ENCODE data around the gene FBN2. TPM values are rescaled to one million over a fixed set of nuclear protein-coding genes. Genes with fewer than 3 reads are reported as not detected.

The FBN2 gene
- polyA plus RNA-seq, 4 donors, result 73.4 to 450 (median 108) TPM

DNA sequence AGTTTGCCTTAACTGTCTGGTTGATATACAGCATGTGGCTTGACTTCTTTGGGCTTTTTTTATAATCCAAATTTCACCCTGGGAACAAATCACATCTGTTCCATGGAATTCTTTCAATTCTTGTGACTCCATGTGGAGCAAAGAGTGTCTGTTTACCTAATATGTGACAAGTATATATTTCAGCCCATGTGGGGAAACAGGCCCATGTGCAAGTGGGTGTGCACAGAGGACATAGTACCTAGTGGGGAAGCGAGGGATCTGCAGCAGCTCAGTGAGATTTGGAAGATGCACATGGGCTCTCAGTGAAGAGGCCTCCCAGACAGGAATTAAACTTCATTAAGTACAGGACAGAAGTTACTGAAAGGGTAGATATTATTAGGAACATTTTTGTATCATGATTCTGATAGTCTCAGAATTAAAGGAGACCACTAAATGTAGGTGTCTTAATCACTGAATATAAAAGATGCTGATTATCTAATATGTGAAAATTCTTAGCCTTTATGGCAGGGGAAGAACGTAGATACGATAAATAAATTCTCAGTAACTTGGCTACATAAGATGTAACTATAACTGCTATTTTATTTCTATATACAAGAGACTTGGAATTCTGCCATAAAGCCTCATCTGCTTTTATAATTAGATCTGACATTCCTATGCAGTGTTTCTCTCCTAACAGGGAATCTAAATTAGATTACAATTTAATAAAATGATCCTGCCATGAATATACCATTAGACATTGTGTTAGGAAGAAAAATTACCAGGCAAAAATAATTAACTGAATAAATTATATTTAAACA lies 273.3 kb downstream of the FBN2 start:
- no peak for DNase-seq (ENCODE audit: low read depth in 4 of 4, low spot score in 3 of 4)

DNA sequence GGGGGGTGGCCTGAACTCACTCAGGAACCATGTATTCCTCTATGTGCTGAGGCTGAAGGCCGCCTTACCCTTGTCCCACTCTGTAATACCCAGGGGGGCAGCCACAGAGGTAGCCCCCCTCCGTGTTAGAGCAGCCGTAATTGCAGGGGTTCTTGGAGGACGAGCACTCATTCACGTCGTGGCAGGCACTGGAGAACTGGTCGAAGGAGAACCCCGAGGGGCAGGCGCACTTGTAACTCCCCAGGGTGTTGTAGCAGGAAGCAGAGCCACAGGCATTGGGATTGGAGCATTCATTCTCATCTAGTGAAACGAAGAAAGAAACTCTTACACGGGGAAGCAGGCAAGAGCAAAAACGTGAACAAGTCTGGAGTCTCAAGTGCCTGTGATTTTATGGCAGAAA lies 274.7 kb downstream of the FBN2 start:
- DNase-seq (ENCODE audit: low read depth in 4 of 4, low spot score in 3 of 4), result no peak

DNA sequence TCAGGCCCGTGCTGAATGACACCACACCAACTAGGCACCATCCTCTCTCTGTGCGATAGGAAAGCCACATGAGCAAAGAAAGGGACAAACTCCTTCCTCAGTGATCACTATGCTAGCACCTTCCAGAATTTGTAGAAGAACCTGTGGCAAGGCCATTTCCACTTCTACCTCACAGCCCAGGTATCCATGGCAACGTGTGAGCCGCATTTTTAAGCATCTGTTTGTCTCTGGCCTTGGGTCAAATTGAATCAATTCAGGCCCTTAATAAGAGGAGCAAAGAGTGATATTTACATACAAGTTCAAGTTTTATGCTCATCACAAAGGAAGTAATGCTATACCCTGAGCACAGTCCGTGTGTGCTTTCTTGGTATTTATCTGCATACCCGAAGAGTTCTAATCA lies 275.1 kb downstream of the FBN2 start:
- no peak for DNase-seq (ENCODE audit: low read depth in 4 of 4, low spot score in 3 of 4)

DNA sequence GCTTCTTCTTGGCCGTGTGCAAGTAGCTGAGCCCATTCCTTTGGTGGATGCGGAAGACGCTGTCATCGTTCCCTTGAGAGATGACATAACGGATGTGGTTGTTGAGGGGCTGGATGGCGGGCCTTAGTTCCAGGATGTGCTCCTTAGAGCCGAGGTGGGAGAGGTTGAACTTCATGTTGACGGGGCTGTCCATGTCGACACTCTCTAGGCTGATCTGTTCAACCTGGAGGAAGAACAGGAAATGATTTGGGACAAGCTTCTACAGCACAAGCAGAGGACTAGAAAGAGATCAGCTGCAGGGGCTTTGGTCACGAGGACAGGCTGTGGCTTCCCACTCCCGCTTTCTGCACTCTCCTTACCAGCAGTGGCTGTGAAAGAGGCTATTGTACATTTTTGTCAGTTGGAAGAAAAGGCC lies 278.4 kb downstream of the FBN2 start:
- no peak for DNase-seq (ENCODE audit: low read depth in 4 of 4, low spot score in 3 of 4)

DNA sequence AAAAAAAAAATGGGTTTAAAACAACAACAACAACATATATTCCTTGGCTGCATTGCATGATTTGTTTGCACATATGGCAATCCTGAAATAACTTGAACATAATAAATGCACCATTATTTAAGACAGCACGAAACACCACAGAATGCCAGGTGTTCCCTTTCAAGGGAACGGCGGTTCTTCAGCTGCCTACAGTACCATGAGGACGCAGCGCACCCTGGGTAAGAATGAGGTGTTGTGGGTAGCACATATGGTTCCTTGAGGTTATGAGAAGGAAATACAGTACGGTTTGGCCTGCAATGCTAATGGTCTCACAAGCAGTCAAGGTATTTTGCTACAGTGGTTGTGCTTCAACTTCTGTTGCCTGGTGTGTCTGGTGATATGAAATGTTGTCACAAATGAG lies 279.7 kb downstream of the FBN2 start:
- no peak for DNase-seq (ENCODE audit: low read depth in 4 of 4, low spot score in 3 of 4)

DNA sequence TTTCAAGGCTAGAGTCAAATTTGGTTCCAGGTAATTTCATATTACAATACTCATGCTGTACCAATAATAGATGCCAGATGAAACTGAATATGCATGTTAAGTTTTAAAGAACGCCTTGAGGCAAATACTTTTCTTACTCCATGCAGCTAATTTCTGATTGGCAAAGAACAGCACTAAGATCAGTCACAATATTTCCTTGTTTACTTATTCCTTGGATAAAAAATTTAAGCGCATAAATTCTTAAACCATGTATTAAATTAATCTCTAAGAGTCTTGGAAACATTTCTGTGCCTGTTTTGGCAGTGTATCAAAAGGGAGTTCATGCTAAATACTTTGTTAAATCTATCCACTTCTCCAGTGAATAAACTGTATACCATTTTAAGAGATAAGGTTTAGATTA lies 281.0 kb downstream of the FBN2 start:
- DNase-seq (ENCODE audit: low read depth in 4 of 4, low spot score in 3 of 4), result no peak

DNA sequence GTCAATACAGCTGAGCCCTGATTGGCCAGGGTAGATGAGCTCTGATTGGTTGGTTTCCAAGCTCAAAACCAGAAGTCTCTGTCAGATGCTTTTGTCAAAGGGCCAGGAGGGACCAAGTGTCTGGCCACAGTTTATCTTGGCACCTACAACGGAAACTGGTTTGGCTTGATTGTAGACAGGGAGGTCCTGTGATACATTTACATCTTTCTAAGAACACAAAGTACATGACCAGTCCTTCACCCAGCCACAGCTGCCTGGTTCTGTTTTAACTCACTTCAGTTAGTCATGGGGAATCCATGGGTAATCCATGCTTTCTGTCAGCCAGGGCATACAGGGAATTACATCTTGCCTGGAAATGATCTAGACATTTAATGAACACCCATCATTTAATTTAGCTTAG lies 283.3 kb downstream of the FBN2 start:
- no peak for DNase-seq (ENCODE audit: low read depth in 4 of 4, low spot score in 3 of 4)

DNA sequence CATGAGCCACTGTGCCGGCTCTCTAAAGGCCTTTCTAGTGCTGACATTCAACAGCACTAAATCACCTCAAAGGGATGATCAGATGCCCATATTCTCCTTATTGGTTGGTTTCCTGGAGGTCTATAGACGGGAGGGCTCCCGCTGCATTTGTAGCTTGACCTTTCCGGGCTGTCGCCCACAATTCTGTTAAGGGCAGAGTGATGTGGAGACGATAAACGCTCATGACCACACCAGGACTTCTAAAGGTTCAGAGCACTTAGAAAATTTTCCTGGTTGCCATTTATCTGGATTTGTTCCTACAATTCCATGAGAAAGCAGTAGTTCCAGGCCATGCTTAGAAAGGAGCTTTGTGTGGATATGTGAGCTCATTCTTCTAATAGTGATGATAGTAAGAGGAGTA lies 284.2 kb downstream of the FBN2 start:
- DNase-seq (ENCODE audit: low read depth in 4 of 4, low spot score in 3 of 4), result no peak

DNA sequence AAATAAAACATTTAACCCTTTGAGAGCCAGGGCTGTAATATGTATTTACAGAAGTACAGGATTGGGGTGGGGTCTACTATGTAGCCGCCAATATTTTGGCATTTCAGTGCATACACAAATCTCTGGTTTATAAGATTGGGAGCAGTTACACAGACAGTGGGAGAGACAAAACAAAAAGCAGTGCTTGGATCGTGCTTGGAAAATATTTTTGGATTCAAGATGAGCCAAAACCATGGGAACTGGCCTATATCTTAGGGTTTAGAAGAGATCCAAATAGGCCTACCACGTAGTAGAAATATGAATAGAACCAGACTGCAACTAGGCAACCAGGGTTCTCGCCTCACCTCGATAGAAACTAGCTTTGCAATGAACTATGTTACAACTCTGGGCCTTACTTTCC lies 284.9 kb downstream of the FBN2 start:
- no peak for DNase-seq (ENCODE audit: low read depth in 4 of 4, low spot score in 3 of 4)

DNA sequence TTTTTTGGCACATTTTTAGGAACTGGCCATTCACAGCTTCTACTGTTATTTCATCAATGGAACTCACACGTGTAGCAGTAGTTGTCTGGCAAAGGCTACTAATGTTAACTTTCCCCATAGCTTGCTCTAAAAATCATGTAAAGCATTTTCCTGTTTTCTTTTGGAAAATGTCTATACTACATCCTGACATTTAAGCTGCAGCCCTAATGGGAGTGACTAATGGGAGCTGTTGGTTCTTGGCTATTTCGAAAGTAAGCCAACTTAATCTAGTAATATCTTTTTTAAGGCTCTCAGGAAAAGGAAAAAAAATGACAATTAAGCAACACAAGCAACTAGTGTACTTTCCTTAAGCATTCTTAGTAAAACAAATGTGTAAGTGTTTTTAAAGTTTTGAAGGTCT lies 285.3 kb downstream of the FBN2 start:
- DNase-seq (ENCODE audit: low read depth in 4 of 4, low spot score in 3 of 4), result no peak

DNA sequence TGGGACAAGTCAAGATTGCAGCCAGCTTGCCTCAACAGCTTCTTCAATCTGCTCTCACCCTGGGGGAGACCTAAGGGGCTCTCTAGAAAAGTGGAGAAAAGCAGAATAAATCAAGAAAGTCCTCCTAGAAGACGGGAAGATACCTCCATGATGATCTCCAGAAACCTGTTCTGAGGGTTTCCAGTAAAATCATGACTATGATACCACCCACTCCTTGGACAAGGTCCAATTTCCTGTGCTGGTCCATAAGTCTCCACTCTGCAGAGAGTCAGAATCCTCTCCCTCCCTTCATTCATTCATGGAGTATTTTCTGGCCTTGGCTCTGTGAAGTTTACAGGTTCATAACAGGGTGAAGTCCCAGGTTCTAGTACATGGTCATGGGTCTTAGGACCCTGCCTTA lies 285.8 kb downstream of the FBN2 start:
- no peak for DNase-seq (ENCODE audit: low read depth in 4 of 4, low spot score in 3 of 4)

DNA sequence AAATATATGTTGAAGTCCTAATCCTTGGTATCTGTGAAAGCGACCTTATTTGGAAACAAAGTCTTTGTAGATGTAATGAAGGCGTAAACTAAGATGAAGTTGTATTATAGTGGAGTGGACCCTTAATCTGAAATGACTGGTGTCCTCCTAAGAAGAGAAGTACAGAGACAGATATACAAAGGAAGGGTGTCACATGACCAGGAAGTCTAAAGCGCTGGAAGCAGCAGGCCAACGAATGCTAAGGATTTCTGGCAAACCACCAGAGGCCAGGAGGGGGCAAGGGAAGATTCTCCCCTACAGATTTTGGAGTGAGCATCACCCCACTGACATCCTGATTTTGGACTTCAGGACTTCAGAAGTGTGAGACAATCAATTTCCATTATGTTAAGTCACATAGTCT lies 292.1 kb downstream of the FBN2 start:
- DNase-seq (ENCODE audit: low read depth in 4 of 4, low spot score in 3 of 4), result no peak

DNA sequence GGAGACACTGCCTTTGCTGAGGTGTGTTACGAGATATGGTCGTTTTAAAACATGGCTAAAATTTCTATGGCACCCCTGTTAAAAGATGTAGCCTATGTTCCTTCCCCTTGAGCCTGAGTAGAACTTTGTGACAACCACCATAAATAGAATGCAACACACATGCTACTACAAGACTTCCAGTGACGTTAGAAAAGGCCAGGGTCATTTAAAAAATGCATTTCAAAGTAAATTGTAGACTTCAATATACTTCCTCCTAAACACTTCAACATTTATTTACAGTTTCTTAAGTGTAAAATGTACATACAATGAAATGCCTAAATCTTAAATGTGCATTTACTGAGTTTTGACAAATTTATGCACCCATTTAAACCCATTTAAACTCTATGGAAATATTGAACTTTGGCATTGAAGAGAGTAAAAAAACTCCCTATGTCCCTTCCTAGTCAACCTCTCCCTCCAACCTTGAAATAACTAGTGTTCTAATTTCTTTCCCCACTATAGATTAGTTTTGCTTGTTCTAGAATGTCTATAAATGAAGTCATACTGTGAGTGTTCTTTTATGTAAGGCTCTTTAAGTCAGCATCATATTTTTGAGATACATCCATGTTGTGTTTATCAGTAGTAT lies 294.0 kb downstream of the FBN2 start:
- peak in 1 of 4 donors; percentile 20 for DNase-seq (ENCODE audit: low read depth in 4 of 4, low spot score in 3 of 4)

DNA sequence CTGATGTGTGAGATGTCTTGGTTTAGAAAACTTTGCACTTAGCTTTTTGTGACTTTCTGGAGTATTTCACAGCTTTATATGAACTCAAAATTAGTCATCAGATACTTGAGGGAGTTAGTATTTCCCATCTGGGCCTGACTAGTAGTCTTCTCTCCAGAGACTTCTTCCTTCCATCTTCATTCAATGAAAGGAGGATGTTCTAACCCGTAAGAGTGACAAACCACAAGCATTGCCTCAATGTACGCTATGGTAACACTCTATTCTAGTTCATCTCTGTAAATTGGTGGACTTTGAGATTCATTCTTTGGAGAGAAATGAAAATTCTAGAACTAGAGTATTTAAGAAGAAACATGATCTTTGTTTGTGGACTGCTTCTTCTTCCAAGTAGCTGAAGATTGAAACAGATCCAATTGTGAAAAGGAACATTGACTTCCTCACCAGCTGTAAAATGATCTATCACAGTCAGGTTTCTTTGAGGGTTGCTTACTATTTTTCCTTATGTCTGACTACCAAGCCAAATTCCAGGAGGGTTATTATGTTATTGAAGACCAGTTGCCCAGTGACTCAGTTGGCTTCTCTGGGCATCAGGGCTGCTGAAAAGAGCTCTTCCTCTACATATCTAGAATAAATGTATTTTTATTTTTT lies 296.9 kb downstream of the FBN2 start:
- DNase-seq (ENCODE audit: low read depth in 4 of 4, low spot score in 3 of 4), result no peak

DNA sequence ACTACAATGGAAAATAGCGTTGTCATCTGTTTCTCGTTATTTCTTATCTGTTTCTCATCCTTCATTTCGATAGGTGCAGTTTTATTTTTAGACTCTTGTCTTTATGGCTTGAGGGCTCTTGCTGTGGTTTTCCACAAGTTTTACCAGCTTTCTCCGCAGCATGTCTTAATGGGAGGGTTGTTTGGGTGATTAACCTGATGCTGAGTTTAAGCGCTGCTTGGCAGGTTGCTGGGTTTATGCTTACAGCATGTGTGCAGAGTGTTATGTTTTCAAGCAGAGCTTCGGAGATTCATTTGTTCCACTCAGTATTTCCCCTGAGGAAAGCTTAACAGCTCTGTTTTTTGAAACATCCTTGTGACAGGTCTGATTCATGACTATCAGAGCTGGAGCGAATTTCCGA lies 300.5 kb downstream of the FBN2 start:
- no peak for DNase-seq (ENCODE audit: low read depth in 4 of 4, low spot score in 3 of 4)

DNA sequence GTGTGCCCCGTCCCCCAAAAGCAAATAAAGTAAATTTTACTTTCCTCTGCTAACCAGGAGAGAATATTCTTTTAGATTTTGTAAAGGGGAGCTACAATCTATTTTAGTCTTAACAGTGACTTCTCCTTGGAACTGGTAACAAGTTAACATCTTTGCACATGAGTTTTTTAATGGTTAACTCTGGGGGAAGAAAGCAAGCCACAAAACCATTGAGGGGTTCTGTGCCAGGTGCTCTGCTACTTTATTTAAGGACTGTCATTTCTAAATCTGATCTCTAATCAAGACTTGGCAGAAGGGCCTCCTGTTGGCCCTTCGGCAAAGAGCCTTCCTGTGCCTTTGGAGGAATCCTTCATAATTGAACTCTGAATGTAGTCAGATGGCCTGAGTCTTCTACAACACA lies 301.0 kb downstream of the FBN2 start:
- no peak for DNase-seq (ENCODE audit: low read depth in 4 of 4, low spot score in 3 of 4)

DNA sequence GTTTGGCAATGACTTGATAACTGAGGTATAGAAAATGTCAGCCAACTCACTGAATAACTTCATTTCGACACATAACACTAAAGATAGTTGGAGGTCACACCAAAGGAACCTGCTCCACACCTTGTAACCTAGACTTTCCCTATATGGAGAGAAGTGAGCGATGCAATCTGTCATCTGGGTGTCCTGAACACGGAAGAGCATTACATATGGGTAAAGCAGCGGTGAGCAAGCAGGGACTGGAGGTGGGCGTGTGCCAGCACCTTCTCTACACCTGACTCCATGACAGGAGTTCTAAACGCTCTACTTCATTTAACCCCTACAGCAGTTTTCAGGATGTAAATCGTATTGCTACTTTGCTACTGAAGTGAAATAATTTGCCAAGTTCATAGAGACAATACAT lies 301.7 kb downstream of the FBN2 start:
- no peak for DNase-seq (ENCODE audit: low read depth in 4 of 4, low spot score in 3 of 4)

DNA sequence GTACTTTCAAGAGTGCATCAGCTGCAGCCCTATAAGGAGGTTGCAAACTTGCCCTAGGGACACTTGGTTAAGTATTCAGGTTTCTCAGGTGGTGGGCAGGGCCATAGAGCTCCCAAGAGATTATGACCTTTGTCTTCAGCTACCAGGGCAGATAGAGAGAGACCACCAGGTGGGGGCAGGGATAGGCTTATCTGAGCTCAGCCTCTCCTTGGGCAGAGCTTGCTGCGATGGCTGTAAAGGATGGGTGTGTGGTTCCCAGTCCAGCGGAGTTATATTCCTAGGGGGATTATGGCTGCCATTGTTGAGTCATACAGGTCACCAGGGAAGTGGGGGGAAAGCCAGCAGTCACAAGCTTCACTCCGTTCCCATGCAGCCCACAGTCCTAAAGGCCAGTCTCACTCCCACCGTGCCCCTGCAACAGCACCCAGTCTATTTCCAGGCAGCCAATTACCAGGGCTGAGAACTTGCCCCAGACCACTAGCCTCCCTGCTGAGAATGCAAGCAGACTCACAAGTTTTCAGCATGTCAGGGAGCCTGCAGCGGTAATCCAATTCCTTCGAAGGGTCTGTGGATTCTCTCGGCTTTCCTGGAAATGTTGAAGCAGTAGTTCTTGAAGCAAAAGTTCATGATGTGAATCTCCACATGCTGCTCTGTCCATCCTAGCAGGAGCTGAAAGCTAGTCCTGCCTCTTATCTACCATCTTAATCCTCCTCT lies 303.0 kb downstream of the FBN2 start:
- DNase-seq (ENCODE audit: low read depth in 4 of 4, low spot score in 3 of 4), result no peak

DNA sequence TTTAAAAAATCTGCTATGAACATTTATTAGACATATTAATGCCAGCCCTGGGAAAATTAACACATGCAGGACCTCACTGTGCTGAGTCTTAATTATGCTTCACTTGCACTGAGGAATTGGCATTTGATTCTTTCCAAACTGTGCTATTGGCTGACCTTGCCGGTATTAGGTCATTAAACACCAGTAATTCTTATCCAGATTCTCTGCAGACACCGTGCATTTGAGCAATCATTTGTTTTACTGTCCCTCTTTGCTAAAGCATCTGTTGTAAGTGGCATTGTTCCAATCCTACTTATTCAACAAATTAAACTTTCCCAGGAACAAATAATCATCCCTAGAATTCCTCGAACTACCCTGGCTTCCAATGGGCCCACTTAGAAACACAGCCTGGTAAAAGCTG lies 309.5 kb downstream of the FBN2 start:
- DNase-seq (ENCODE audit: low read depth in 4 of 4, low spot score in 3 of 4), result no peak

DNA sequence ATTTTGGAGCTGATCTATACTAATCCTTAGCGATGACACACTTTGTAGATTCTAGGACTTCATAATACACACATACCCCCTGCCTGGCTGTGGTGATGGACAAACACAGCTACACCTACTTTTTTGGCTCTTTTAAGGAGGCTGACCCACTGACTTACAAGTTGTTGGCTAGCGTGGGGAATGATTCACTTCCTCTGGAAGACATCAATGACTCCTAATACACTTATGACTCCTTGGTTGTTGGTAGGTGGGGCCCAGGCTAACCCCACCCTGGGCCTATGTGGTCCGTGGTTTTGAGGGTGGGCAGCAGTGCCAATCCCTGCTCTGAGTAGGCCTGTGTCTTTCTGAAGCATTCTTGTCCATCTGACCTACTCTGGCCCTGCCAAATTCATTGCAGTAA lies 310.0 kb downstream of the FBN2 start:
- no peak for DNase-seq (ENCODE audit: low read depth in 4 of 4, low spot score in 3 of 4)

DNA sequence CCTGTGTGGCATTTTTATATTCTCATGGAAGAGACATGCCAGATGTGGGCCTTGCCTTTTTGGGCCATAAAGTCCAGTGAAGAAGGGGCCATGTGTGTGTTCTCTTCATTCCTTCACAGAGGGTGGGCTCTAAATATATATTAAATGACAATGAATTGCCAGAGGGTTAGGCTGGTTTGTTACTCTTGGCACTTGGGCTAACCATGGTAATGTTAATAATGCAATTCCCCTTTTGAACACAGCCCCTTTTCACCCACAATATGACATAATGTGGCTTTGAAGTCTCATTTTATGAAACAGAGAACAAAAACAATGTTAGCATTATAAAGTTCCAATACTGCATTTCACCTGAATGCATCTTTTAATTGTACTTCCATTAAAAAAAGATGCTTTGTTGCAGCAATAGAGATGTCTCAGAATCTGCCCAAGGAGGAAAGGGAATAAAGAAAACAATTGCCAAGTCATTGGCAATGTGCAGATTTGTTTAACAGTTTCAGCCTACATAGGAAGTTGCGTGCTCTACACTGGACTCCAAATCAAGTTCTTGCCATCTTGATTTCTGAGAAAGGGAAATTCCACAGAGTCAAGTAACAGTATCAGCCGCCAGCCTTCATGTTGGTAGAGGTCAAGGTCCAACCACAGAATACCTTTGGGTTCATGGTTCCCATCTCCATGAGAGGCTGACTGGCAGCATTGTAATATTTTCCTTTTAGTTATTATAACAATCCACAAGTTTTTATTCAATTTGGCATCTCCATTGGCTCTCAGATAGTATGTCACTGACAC lies 312.6 kb downstream of the FBN2 start:
- no peak for DNase-seq (ENCODE audit: low read depth in 4 of 4, low spot score in 3 of 4)

All from left renal pelvis (tissue), 4 donors.